H1 (cell line): Measurements from ENCODE around the gene TRAF1. TPM values are rescaled to one million over a fixed set of nuclear protein-coding genes. Genes with fewer than 3 reads are reported as not detected.

Experiments used
- CHD1 ChIP-seq: IDR thresholded peaks from 2 replicates; pipeline ENCODE4 v1.6.1; 2012; ENCODE audit warnings: low read depth, low read length, improper control_type of control experiment
- EGR1 ChIP-seq: IDR thresholded peaks from 2 replicates; pipeline ENCODE4 v1.6.1; 2011; ENCODE audit warnings: low read depth, low read length, borderline replicate concordance
- FOSL1 ChIP-seq: IDR thresholded peaks from 2 replicates; pipeline ENCODE4 v1.6.1; 2011; ENCODE audit warnings: mild to moderate bottlenecking, low read depth, low read length, moderate library complexity; ENCODE audit not compliant: insufficient read depth
- HDAC2 ChIP-seq, 2 experiments: fragments of 300-600 bp in 1 of 2; sonication (generic) in 1 of 2; IDR thresholded peaks; 2 replicates each; pipeline ENCODE4 v1.6.1; 2011 to 2012; ENCODE audit warnings: low read depth in 2 of 2, low read length in 2 of 2, mild to moderate bottlenecking in 2 of 2, moderate library complexity in 2 of 2, borderline replicate concordance in 1 of 2, inconsistent platforms in 1 of 2
- NANOG ChIP-seq: IDR thresholded peaks from 2 replicates; pipeline ENCODE4 v1.6.1; 2011; ENCODE audit warnings: low read length, low read depth, mild to moderate bottlenecking, inconsistent platforms; ENCODE audit not compliant: insufficient read depth, poor library complexity, severe bottlenecking
- SIX5 ChIP-seq: IDR thresholded peaks from 2 replicates; pipeline ENCODE4 v1.6.1; 2011; ENCODE audit warnings: mild to moderate bottlenecking, low read depth, low read length
- polyA plus RNA-seq, 7 experiments: library from polyadenylated mRNA; depleted of rRNA in 3 of 7; stranded (reverse) in 5 of 7; unstranded in 2 of 7; fragments of >200 nt in 5 of 7; fragments of 200-250 nt in 2 of 7; gene quantifications; 1 replicate in 5 of 7; 2 replicates in 1 of 7; 4 replicates in 1 of 7; pipeline versions ENCODE4 v1.2.1 to v1.2.3, GENCODE V29; 2011 to 2013; ENCODE audit warnings: missing spikeins in 2 of 7, mixed read lengths in 2 of 7
- total RNA-seq: library from RNA; stranded (reverse); fragmentation: NEBNext Ultra II Directional; extraction: Animal tissue kit (Norgen Biotek cat#: 25700); gene quantifications from 2 replicates; pipeline ENCODE4 v1.2.1, GENCODE V29; 2021

Gene TRAF1
- total and polyA plus RNA-seq, 2 of the 8 experiments (the other 6 are each of a cell fraction or from before 2014, with no cell fraction given) = 1.6 to 3.2 TPM

GRCh38 chr9:120925535-120926396, 830 bp downstream of the TRAF1 start (continued):
- TF ChIP-seq HDAC2 (IDR thresholded peaks at IDR 0.05; ENCODE audit: borderline replicate concordance in 1 of 2, low read depth in 2 of 2, low read length in 2 of 2) (no peak), SIX5 (no peak), FOSL1 (no peak), NANOG (no peak), EGR1 (no peak), CHD1 (no peak)
